ENCODE data around the gene ERP27.

ERP27 gene

GRCh38 chr12:14900521-14901227 is 37.7 kb downstream of the ERP27 start:
- Histone ChIP-seq H2BK15ac (ENCODE audit: low read depth, poor library complexity, severe bottlenecking) (no peak overlapping the region), H2AFZ (ENCODE audit: low read depth, low read length) (no peak overlapping the region), H2BK5ac (ENCODE audit: low read depth, low read length, poor library complexity, severe bottlenecking) (no peak overlapping the region), H3K9ac (ENCODE audit: low read length) (no peak overlapping the region), H2BK12ac (ENCODE audit: low read length in 2 of 2) (no peak overlapping the region), H3K4ac (ENCODE audit: low read depth in 1 of 2, low read length in 2 of 2) (no peak overlapping the region), H3K9me3 (ENCODE audit: control insufficient read depth, low read length) (no peaks in the 10 kb centered on the region), H3K14ac (ENCODE audit: low read length in 2 of 2) (no peak overlapping the region), H3K36me3 (ENCODE audit: control insufficient read depth in 1 of 2, insufficient read depth in 2 of 2, low read depth in 1 of 2, low read length in 2 of 2) (no peaks in the 10 kb centered on the region), H4K8ac (ENCODE audit: low read length) (no peak overlapping the region), H2AK5ac (ENCODE audit: low read length, severe bottlenecking) (no peak overlapping the region), H3K4me2 (ENCODE audit: low read length, poor library complexity, severe bottlenecking) (no peak overlapping the region), H4K91ac (ENCODE audit: low read length) (no peak overlapping the region), H3K18ac (ENCODE audit: low read depth in 1 of 2, low read length in 2 of 2) (no peak overlapping the region), H3K79me1 (replicated peaks; ENCODE audit: low read length, poor library complexity, severe bottlenecking) (no peaks in the 10 kb centered on the region), H3K23ac (ENCODE audit: low read length in 2 of 2) (no peak overlapping the region), H3K4me1 (ENCODE audit: control insufficient read depth, insufficient read depth, low read depth, low read length) (no peaks in the 10 kb centered on the region), H3K4me3 (ENCODE audit: insufficient read depth in 1 of 2, low read depth in 1 of 2, low read length in 2 of 2) (no peak overlapping the region), H3K27ac (ENCODE audit: low read length, poor library complexity, severe bottlenecking) (no peak overlapping the region), H2BK120ac (ENCODE audit: low read depth, low read length) (no peak overlapping the region), H3K27me3 (ENCODE audit: control insufficient read depth in 1 of 2, insufficient read depth in 1 of 2, low read length in 2 of 2) (no peaks in the 10 kb centered on the region)
- DNase-seq, result no peak
- 92% methylated on average over 4 of the region's 5 CpGs for WGBS

DNA sequence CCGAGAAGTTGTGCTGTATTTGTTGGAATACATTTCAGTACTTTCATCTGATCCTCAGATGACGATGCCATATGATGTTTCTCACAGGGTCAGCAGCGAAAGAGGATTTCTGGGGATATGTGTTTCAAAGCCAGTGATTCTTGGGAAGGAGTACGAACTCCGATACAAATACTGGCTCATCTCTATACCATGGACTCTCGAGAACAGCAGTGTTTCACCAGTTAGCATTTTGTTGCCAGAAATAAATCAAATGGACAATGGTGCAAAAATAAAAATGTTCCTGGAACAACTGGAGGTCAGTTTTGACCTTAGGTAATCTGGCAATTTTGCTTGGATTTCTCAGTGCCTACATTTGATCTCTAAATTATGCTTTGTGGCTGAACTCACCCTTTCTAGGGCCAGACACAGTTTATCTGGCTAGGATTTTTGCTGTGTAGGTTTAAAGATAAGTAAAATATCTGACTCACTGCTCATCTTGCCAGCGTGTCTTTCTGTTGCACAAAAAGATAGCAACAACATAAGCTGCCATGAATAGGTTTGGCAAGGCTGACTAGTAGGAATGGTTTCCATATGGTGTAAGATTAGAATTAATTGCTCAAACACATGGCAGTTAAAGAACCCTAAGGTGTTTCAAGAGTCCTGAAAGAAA is 41.7 kb downstream of the ERP27 start:
- no peak overlapping the region for H4K8ac ChIP-seq (ENCODE audit: low read length)
- no peak overlapping the region for H4K91ac ChIP-seq (ENCODE audit: low read length)
- H2AFZ ChIP-seq (ENCODE audit: low read depth, low read length), result no peak overlapping the region
- no peak overlapping the region for H3K27ac ChIP-seq (ENCODE audit: low read length, poor library complexity, severe bottlenecking)
- H3K79me1 ChIP-seq (replicated peaks; ENCODE audit: low read length, poor library complexity, severe bottlenecking), result no peaks in the 10 kb centered on the region
- no peaks in the 10 kb centered on the region for H3K36me3 ChIP-seq (ENCODE audit: control insufficient read depth in 1 of 2, insufficient read depth in 2 of 2, low read depth in 1 of 2, low read length in 2 of 2)
- no peak overlapping the region for H3K23ac ChIP-seq (ENCODE audit: low read length in 2 of 2)
- no peak overlapping the region for H2BK15ac ChIP-seq (ENCODE audit: low read depth, poor library complexity, severe bottlenecking)
- H3K4me1 ChIP-seq (ENCODE audit: control insufficient read depth, insufficient read depth, low read depth, low read length), result no peaks in the 10 kb centered on the region
- 91% methylated on average over 7 of the region's 7 CpGs for WGBS
- peak; percentile 44 for DNase-seq
- no peak overlapping the region for H3K14ac ChIP-seq (ENCODE audit: low read length in 2 of 2)
- H2AK5ac ChIP-seq (ENCODE audit: low read length, severe bottlenecking), result no peak overlapping the region
- H3K18ac ChIP-seq (ENCODE audit: low read depth in 1 of 2, low read length in 2 of 2), result no peak overlapping the region
- H2BK5ac ChIP-seq (ENCODE audit: low read depth, low read length, poor library complexity, severe bottlenecking), result no peak overlapping the region
- H2BK12ac ChIP-seq (ENCODE audit: low read length in 2 of 2), result no peak overlapping the region
- no peaks in the 10 kb centered on the region for H3K9me3 ChIP-seq (ENCODE audit: control insufficient read depth, low read length)
- no peak overlapping the region for H3K4ac ChIP-seq (ENCODE audit: low read depth in 1 of 2, low read length in 2 of 2)
- peak overlapping the region in 1 of 2 experiments; percentile 41 for H3K4me3 ChIP-seq (ENCODE audit: insufficient read depth in 1 of 2, low read depth in 1 of 2, low read length in 2 of 2)
- H2BK120ac ChIP-seq (ENCODE audit: low read depth, low read length), result no peak overlapping the region
- no peaks in the 10 kb centered on the region for H3K27me3 ChIP-seq (ENCODE audit: control insufficient read depth in 1 of 2, insufficient read depth in 1 of 2, low read length in 2 of 2)
- no peak overlapping the region for H3K4me2 ChIP-seq (ENCODE audit: low read length, poor library complexity, severe bottlenecking)
- H3K9ac ChIP-seq (ENCODE audit: low read length), result peak overlapping the region; percentile 69

- H2AFZ ChIP-seq (ENCODE audit: low read depth, low read length), result no peak overlapping the region
- no peaks in the 10 kb centered on the region for H3K36me3 ChIP-seq (ENCODE audit: control insufficient read depth in 1 of 2, insufficient read depth in 2 of 2, low read depth in 1 of 2, low read length in 2 of 2)
- no peaks in the 10 kb centered on the region for H3K4me1 ChIP-seq (ENCODE audit: control insufficient read depth, insufficient read depth, low read depth, low read length)
Observed at GRCh38 chr12:14893506-14894250, 44.7 kb downstream of the ERP27 start.

More at GRCh38 chr12:14893506-14894250, 44.7 kb downstream of the ERP27 start:
- H2AK5ac ChIP-seq (ENCODE audit: low read length, severe bottlenecking), result no peak overlapping the region
- H2BK12ac ChIP-seq (ENCODE audit: low read length in 2 of 2), result no peak overlapping the region
- peak overlapping the region; percentile 28 for H3K9ac ChIP-seq (ENCODE audit: low read length)
- no peak overlapping the region for H3K14ac ChIP-seq (ENCODE audit: low read length in 2 of 2)
- H4K91ac ChIP-seq (ENCODE audit: low read length), result no peak overlapping the region
- no peak overlapping the region for H3K23ac ChIP-seq (ENCODE audit: low read length in 2 of 2)
- no peak overlapping the region for H3K4me3 ChIP-seq (ENCODE audit: insufficient read depth in 1 of 2, low read depth in 1 of 2, low read length in 2 of 2)
- no peak overlapping the region for H3K4ac ChIP-seq (ENCODE audit: low read depth in 1 of 2, low read length in 2 of 2)
- DNase-seq, result no peak
- H3K4me2 ChIP-seq (ENCODE audit: low read length, poor library complexity, severe bottlenecking), result no peak overlapping the region
- no peaks in the 10 kb centered on the region for H3K27me3 ChIP-seq (ENCODE audit: control insufficient read depth in 1 of 2, insufficient read depth in 1 of 2, low read length in 2 of 2)
- H3K79me1 ChIP-seq (replicated peaks; ENCODE audit: low read length, poor library complexity, severe bottlenecking), result no peaks in the 10 kb centered on the region
- H2BK15ac ChIP-seq (ENCODE audit: low read depth, poor library complexity, severe bottlenecking), result no peak overlapping the region
- no peak overlapping the region for H2BK120ac ChIP-seq (ENCODE audit: low read depth, low read length)
- no peak overlapping the region for H4K8ac ChIP-seq (ENCODE audit: low read length)
- H3K18ac ChIP-seq (ENCODE audit: low read depth in 1 of 2, low read length in 2 of 2), result no peak overlapping the region
- no peak overlapping the region for H3K27ac ChIP-seq (ENCODE audit: low read length, poor library complexity, severe bottlenecking)
- no peak overlapping the region for H2BK5ac ChIP-seq (ENCODE audit: low read depth, low read length, poor library complexity, severe bottlenecking)
- H3K9me3 ChIP-seq (ENCODE audit: control insufficient read depth, low read length), result no peaks in the 10 kb centered on the region
- 68% methylated on average over 5 of the region's 5 CpGs for WGBS

All from mesenchymal stem cell (in vitro differentiated cells and primary cell).